PC-9 (cell line): Measurements from ENCODE around the gene TCEA3. TPM values are rescaled to one million over a fixed set of nuclear protein-coding genes. Genes with fewer than 3 reads are reported as not detected.

Experiments
- BruUV-seq: library from RNA; stranded (reverse); fragments of 400-500 nt; replicated peaks from 2 replicates; lab custom pipeline; 2021; lab: Mats Ljungman, UMichigan
- CTCF ChIA-PET: fragments of 300-600 bp; sonication (Branson Sonifier 250); formaldehyde crosslinking; loops from one replicate; lab custom pipeline; 2022; ENCODE audit warnings: antibody characterized with exemption; lab: Charles Lee
- POLR2A ChIA-PET: fragments of 300-600 bp; sonication (Branson Sonifier 250); formaldehyde crosslinking; loops from one replicate; lab custom pipeline; 2022; ENCODE audit warnings: antibody characterized with exemption; ENCODE audit not compliant: unreplicated experiment; lab: Charles Lee
- DNase-seq, 2 experiments: peaks; one replicate each; pipeline versions ENCODE4 v3.0.0 to v3.0.0-alpha.2; 2015 to 2022; ENCODE audit warnings: mixed read lengths in 1 of 2
- H2AFZ ChIP-seq: fragments of 200-600 bp; sonication (generic); 2 replicates; pipeline ENCODE4 v1.8.1; 2017; ENCODE audit warnings: antibody characterized with exemption
- H3F3A ChIP-seq: fragments of 200-600 bp; sonication (generic); 2 replicates; pipeline ENCODE4 v1.8.1; 2017; ENCODE audit warnings: antibody characterized with exemption, mild to moderate bottlenecking, low read depth; ENCODE audit not compliant: insufficient read depth
- H3K27ac ChIP-seq: fragments of 200-600 bp; sonication (generic); 2 replicates; pipeline ENCODE4 v1.6.1; 2016; ENCODE audit warnings: mixed run types
- H3K27me3 ChIP-seq: fragments of 200-600 bp; sonication (generic); 2 replicates; pipeline ENCODE4 v1.6.1; 2016; ENCODE audit warnings: low read depth, mixed run types; ENCODE audit not compliant: insufficient read depth
- H3K36me3 ChIP-seq: fragments of 200-600 bp; sonication (generic); 2 replicates; pipeline ENCODE4 v1.6.1; 2016; ENCODE audit warnings: low read depth, mixed run types
- H3K4me1 ChIP-seq: fragments of 200-600 bp; sonication (generic); replicated peaks from 2 replicates; pipeline ENCODE4 v1.6.1; 2016; ENCODE audit warnings: mixed run types; ENCODE audit not compliant: insufficient read depth
- H3K4me2 ChIP-seq: fragments of 200-600 bp; sonication (generic); 2 replicates; pipeline ENCODE4 v1.6.1; 2017; ENCODE audit warnings: mixed run types
- H3K4me3 ChIP-seq: fragments of 200-600 bp; sonication (generic); 2 replicates; pipeline ENCODE4 v1.6.1; 2016; ENCODE audit warnings: mixed run types
- H3K79me2 ChIP-seq: fragments of 200-600 bp; sonication (generic); 2 replicates; pipeline ENCODE4 v1.6.1; 2017; ENCODE audit warnings: low read depth, mixed run types
- H3K9me2 ChIP-seq: fragments of 200-600 bp; sonication (generic); 2 replicates; pipeline ENCODE4 v1.8.1; 2017; ENCODE audit warnings: mild to moderate bottlenecking; ENCODE audit not compliant: insufficient read depth
- H3K9me3 ChIP-seq: fragments of 200-600 bp; sonication (generic); 2 replicates; pipeline ENCODE4 v1.8.1; 2016; ENCODE audit warnings: low read depth; ENCODE audit not compliant: insufficient read depth
- H4K20me1 ChIP-seq: fragments of 200-600 bp; sonication (generic); 2 replicates; pipeline ENCODE4 v1.8.1; 2017; ENCODE audit not compliant: insufficient read depth
- CTCF ChIP-seq: fragments of 200-600 bp; sonication (generic); conservative IDR thresholded peaks from 2 replicates; pipeline ENCODE4 v1.6.1; 2017; ENCODE audit warnings: mixed run types, antibody characterized with exemption, mild to moderate bottlenecking, moderate library complexity
- EZH2 ChIP-seq: fragments of 200-600 bp; sonication (generic); IDR thresholded peaks from 2 replicates; pipeline ENCODE4 v1.8.0; 2017; ENCODE audit warnings: antibody characterized with exemption, low read depth
- intact Hi-C: fragments of 100-400 bp; cut with micrococcal nuclease; formaldehyde crosslinking; loops from one replicate; pipeline ENCODE4 v1.10.0; 2022; ENCODE audit not compliant: unreplicated experiment
- total RNA-seq: library from RNA; stranded (reverse); gene quantifications from 2 replicates; pipeline ENCODE4 v1.2.3, GENCODE V29; 2021

Gene TCEA3
- total RNA-seq, 1 experiment from 2014 or later = 2.7 TPM

DNA sequence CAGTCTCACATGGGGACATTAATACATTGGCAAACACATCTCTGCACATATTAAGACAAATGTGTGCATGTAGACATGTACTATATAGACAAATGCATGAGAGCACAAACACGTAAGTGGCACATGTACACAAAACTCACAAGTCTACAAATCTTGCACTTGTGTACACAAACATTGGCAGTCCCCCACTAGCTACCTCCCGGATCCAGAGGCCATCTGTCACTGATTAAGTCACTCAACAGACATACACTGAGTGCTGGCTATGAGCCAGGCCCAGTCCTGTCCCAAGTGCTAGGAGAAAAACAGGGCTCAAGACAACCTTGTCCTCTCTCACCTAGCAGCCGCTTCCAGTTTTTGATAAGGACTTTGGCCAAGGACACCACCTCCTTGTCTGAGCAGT, 7.0 kb downstream of the TCEA3 start:
- Histone ChIP-seq H2AFZ (no peak overlapping the region), H3K36me3 (no peaks in the 10 kb centered on the region), H3K79me2 (no peaks in the 10 kb centered on the region), H3K27me3 (no peaks in the 10 kb centered on the region), H3F3A (0 out of 2 replicates have a peak, but pooled peaks cover 2% of the 10 kb centered on the region), H3K4me1 (no peaks in the 10 kb centered on the region), H3K27ac (no peak overlapping the region), H3K9me3 (no peaks in the 10 kb centered on the region), H3K9me2 (no peaks in the 10 kb centered on the region), H3K4me2 (no peak overlapping the region), H3K4me3 (no peak overlapping the region), H4K20me1 (no peaks in the 10 kb centered on the region)
- TF ChIP-seq CTCF (no peak), EZH2 (no peak)
- DNase-seq = no peak
- BruUV-seq = no TSS peak
- intact Hi-C loops = no loop called here
- POLR2A ChIA-PET = interaction anchor here (0.6 kb wide), 1 partner anchor 33 kb away, joined by 5 read pairs; no protein-coding TSS in a partner anchor
- CTCF ChIA-PET = interaction anchor here (0.6 kb wide), 1 partner anchor 8 kb away, joined by 8 read pairs; no protein-coding TSS in a partner anchor

DNA sequence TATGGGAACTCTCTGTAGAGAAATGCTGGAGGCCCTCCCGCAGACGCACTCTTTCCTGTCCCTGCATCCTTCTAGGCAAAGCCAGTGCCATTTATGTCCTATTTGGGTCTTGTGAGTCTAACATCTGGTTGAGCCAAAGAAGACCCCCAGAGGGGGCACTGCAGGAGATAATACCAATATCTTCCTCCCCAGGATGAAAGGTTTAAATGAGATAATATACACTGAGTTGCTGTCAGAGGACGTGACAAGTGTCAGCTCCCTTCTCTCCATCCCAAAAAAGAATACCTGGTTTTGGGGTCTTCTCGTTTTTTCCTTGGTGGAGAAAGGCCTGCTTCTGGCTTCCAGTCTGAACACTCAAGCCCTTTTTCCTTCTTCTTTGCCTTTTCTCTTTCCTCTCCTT, 7.6 kb downstream of the TCEA3 start:
- no peaks in the 10 kb centered on the region for H3K36me3 ChIP-seq
- no peak for DNase-seq
- intact Hi-C loops = no loop called here
- no peaks in the 10 kb centered on the region for H3K27me3 ChIP-seq
- CTCF ChIA-PET = interaction anchor here (0.6 kb wide), 1 partner anchor 9 kb away, joined by 8 read pairs; no protein-coding TSS in a partner anchor
- no peaks in the 10 kb centered on the region for H3K79me2 ChIP-seq
- H2AFZ ChIP-seq = no peak overlapping the region
- no peak overlapping the region for H3K4me3 ChIP-seq
- no peaks in the 10 kb centered on the region for H3K9me3 ChIP-seq
- BruUV-seq = no TSS peak
- POLR2A ChIA-PET = interaction anchor here (0.6 kb wide), 1 partner anchor 32 kb away, joined by 5 read pairs; no protein-coding TSS in a partner anchor
- no peaks in the 10 kb centered on the region for H3K9me2 ChIP-seq
- no peak overlapping the region for H3K27ac ChIP-seq
- H3K4me1 ChIP-seq = no peaks in the 10 kb centered on the region
- no peak overlapping the region for H3K4me2 ChIP-seq
- H3F3A ChIP-seq = 0 out of 2 replicates have a peak, but pooled peaks cover 2% of the 10 kb centered on the region
- TF ChIP-seq EZH2 (no peak), CTCF (no peak)
- H4K20me1 ChIP-seq = no peaks in the 10 kb centered on the region

DNA sequence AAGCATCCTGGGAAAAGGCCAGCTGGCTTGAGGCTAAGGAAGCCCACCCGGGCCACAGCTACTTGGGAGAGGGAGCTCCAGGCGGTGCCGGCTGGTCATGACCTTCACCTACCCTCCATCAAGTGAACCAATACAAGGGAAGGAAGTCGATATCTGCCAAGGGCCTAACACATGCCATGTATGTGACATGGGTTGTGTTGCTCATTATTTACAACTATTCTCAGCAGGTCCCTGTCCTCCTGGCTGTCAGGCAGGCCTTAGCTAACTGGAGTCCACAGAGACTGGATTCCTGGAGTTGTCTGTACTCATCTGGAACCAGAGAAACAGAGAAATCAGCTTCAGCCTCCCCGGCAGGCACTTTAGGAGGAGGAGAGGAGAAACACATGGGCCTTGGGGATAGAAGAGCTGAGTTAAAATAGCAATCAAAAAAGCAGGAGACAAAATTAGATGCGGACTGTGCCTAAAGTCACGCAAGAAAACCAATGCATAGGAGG, 15.7 kb downstream of the TCEA3 start:
- TF ChIP-seq CTCF (no peak), EZH2 (no peak)
- Histone ChIP-seq H3K36me3 (no peaks in the 10 kb centered on the region), H3K79me2 (no peaks in the 10 kb centered on the region), H3K4me2 (no peak overlapping the region), H3K4me1 (peaks cover 10% of the 10 kb centered on the region), H3K9me2 (no peaks in the 10 kb centered on the region), H3K27me3 (no peaks in the 10 kb centered on the region), H3F3A (peaks cover 9% of the 10 kb centered on the region), H3K9me3 (no peaks in the 10 kb centered on the region), H2AFZ (no peak overlapping the region), H3K27ac (no peak overlapping the region), H4K20me1 (no peaks in the 10 kb centered on the region), H3K4me3 (no peak overlapping the region)
- POLR2A ChIA-PET = interaction anchor here (0.6 kb wide), 1 partner anchor 289 kb away, joined by 9 read pairs; no protein-coding TSS in a partner anchor
- intact Hi-C loops = no loop called here
- no TSS peak for BruUV-seq
- CTCF ChIA-PET = no interaction called here
- no peak for DNase-seq
